HEK293T (cell line): ENCODE measurements around the gene ENHO.

Experiments
- CTCF ChIA-PET: fragments of 350-600 bp; formaldehyde crosslinking; extraction: SDS; loops from one replicate; lab custom pipeline; 2021; ENCODE audit warnings: antibody characterized with exemption, inconsistent platforms; lab: Yijun Ruan, JAX
- POLR2A ChIA-PET: fragments of 350-600 bp; formaldehyde crosslinking; extraction: SDS; loops from one replicate; lab custom pipeline; 2020; ENCODE audit warnings: antibody characterized with exemption, inconsistent platforms; lab: Yijun Ruan, JAX
- DNase-seq: peaks from one replicate; pipeline ENCODE4 v3.0.0; 2012; ENCODE audit warnings: mixed read lengths; ENCODE audit errors: extremely low spot score
- ARNT ChIP-seq: fragments of 450-650 bp; IDR thresholded peaks from 2 replicates; pipeline ENCODE4 v1.6.1; 2017; ENCODE audit warnings: mild to moderate bottlenecking
- BHLHE40 ChIP-seq: fragments of 450-650 bp; IDR thresholded peaks from 2 replicates; pipeline ENCODE4 v1.6.1; 2016; ENCODE audit warnings: mild to moderate bottlenecking, moderate library complexity, borderline replicate concordance
- CTBP1 ChIP-seq: fragments of 450-650 bp; IDR thresholded peaks from 2 replicates; pipeline ENCODE4 v1.6.1; 2016; ENCODE audit warnings: borderline replicate concordance
- ELF4 ChIP-seq: fragments of 450-650 bp; IDR thresholded peaks from 2 replicates; pipeline ENCODE4 v1.6.1; 2017; ENCODE audit warnings: antibody characterized with exemption
- FOXA1 ChIP-seq: fragments of 450-650 bp; IDR thresholded peaks from 2 replicates; pipeline ENCODE4 v1.6.1; 2016; ENCODE audit warnings: mild to moderate bottlenecking
- FOXK2 ChIP-seq: fragments of 450-650 bp; IDR thresholded peaks from 2 replicates; pipeline ENCODE4 v1.6.1; 2016; ENCODE audit warnings: mild to moderate bottlenecking
- FOXM1 ChIP-seq: fragments of 450-650 bp; IDR thresholded peaks from 2 replicates; pipeline ENCODE4 v1.6.1; 2017; ENCODE audit warnings: mild to moderate bottlenecking, borderline replicate concordance
- HDGF ChIP-seq: fragments of 450-650 bp; IDR thresholded peaks from 2 replicates; pipeline ENCODE4 v1.6.1; 2017; ENCODE audit warnings: antibody characterized with exemption, borderline replicate concordance
- L3MBTL2 ChIP-seq: fragments of 450-650 bp; conservative IDR thresholded peaks from 2 replicates; pipeline ENCODE4 v1.6.1; 2016; ENCODE audit warnings: mild to moderate bottlenecking
- LEF1 ChIP-seq: fragments of 450-650 bp; IDR thresholded peaks from 2 replicates; pipeline ENCODE4 v1.6.1; 2017; ENCODE audit warnings: mild to moderate bottlenecking, borderline replicate concordance
- NFRKB ChIP-seq: fragments of 450-650 bp; IDR thresholded peaks from 2 replicates; pipeline ENCODE4 v1.6.1; 2016; ENCODE audit warnings: mild to moderate bottlenecking, moderate library complexity
- PKNOX1 ChIP-seq: fragments of 450-650 bp; IDR thresholded peaks from 2 replicates; pipeline ENCODE4 v1.6.1; 2016
- SP1 ChIP-seq: fragments of 450-650 bp; IDR thresholded peaks from 2 replicates; pipeline ENCODE4 v1.6.1; 2017
- SUZ12 ChIP-seq: fragments of 450-650 bp; IDR thresholded peaks from 2 replicates; pipeline ENCODE4 v1.6.1; 2016; ENCODE audit warnings: mild to moderate bottlenecking
- TARDBP ChIP-seq: fragments of 450-650 bp; IDR thresholded peaks from 2 replicates; pipeline ENCODE4 v1.6.1; 2016
- ZNF384 ChIP-seq: fragments of 450-650 bp; IDR thresholded peaks from 2 replicates; pipeline ENCODE4 v1.6.1; 2016

ENHO gene

DNA sequence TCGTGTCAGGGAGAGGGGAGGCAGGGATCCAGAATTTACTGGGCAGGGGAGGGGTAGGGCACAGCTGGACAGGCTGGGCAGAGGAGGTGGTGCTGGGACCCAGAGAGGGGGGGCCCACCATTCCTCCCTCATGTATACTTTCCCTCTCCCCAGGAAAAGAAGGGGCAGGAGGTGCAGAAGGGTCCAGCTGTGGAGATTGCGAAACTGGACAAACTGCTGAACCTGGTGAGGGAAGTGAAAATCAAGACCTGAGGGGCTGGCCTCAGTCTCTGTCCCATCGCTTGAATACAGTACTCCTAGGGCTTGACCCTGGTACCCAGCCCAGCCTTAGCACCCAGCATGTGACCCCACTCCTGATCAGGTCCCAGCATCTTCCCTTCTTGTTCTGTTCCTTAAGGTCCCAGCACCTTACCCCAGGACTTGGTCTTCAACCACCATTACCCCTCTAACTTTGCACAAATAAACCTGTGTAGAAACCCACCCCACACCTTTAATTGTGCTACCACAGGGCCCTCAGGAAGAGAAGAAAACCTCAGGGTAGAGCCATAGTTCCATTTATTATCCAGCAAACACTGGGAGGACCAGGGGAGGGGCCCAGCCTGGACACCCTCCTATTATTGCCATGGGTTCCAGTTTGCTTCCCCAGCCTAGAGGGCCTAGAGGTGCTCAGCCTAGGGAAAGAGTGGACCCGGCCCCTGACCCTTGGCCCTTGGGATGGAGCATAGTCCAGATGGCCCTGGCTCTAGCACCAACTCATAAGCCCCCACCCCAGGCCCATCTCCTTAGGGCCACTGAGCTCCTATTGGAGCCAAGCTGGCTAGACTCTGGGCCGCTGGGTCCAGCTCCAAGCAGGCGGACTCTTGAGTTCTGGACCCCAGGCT is 2.0 kb downstream of the ENHO start:
- DNase-seq: no peak
- TF ChIP-seq ZNF384 (no peak), CTBP1 (no peak), SP1 (no peak), NFRKB (no peak), LEF1 (no peak), SUZ12 (no peak), FOXM1 (no peak), L3MBTL2 (no peak), TARDBP (no peak), ARNT (no peak), FOXK2 (no peak), ELF4 (no peak), HDGF (no peak)
- POLR2A ChIA-PET: no interaction called here
- CTCF ChIA-PET: interaction anchor here (0.7 kb wide), 1 partner anchor 13 kb away, joined by 3 read pairs; no protein-coding TSS in a partner anchor

GRCh38 chr9:34520096-34520495 is 2.7 kb downstream of the ENHO start:
- no peak for DNase-seq
- CTCF ChIA-PET: interaction anchor here (1.2 kb wide), 1 partner anchor 28 kb away, joined by 6 read pairs; no protein-coding TSS in a partner anchor
- POLR2A ChIA-PET: no interaction called here
- no peak for TF ChIP-seq ARNT
- no peak for TF ChIP-seq TARDBP
- no peak for TF ChIP-seq HDGF
- no peak for TF ChIP-seq NFRKB
- no peak for TF ChIP-seq SP1
- TF ChIP-seq LEF1: no peak
- TF ChIP-seq ELF4: no peak
- no peak for TF ChIP-seq SUZ12

- ChIA-PET CTCF (interaction anchor here (1.2 kb wide), 1 partner anchor 28 kb away, joined by 6 read pairs; no protein-coding TSS in a partner anchor), POLR2A (no interaction called here)
- no peak for TF ChIP-seq ZNF384
- TF ChIP-seq ARNT: no peak
- TF ChIP-seq SUZ12: no peak
- no peak for TF ChIP-seq SP1
- no peak for TF ChIP-seq HDGF
- TF ChIP-seq L3MBTL2: no peak
- TF ChIP-seq FOXA1: no peak
- no peak for TF ChIP-seq FOXM1
- no peak for TF ChIP-seq LEF1
- no peak for DNase-seq
Measured at GRCh38 chr9:34519321-34520020, 3.3 kb downstream of the ENHO start.

DNA sequence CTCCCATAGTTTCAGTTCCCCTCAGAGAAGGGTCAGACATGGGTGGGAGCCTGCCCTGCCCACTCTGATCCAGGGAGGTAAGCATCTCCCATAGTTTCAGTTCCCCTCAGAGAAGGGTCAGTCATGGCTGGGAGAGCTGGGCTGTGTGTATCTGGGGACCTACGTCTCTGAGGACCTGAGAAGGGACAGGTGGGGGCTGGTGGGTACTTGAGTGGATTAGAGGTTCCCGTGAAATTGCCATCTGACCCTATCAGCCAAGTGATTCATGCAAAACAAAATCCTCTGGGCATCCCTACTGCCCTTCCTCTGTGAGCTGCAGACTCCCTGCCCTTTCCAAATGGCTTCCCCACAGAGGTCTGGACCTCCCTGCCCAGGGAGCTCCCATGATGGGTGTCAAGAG is 3.9 kb downstream of the ENHO start:
- no peak for DNase-seq
- CTCF ChIA-PET: interaction anchor here (1.2 kb wide), 1 partner anchor 29 kb away, joined by 6 read pairs; no protein-coding TSS in a partner anchor
- POLR2A ChIA-PET: no interaction called here
- TF ChIP-seq FOXK2 (no peak), SUZ12 (no peak), CTBP1 (no peak)

- POLR2A ChIA-PET: no interaction called here
- TF ChIP-seq L3MBTL2 (no peak), FOXM1 (no peak), NFRKB (no peak)
- CTCF ChIA-PET: no interaction called here
- DNase-seq: no peak
Measured at GRCh38 chr9:34518110-34518616, 4.6 kb downstream of the ENHO start.

GRCh38 chr9:34517185-34517584 is 5.6 kb downstream of the ENHO start:
- DNase-seq: no peak
- CTCF ChIA-PET: no interaction called here
- POLR2A ChIA-PET: no interaction called here
- TF ChIP-seq HDGF (no peak), CTBP1 (no peak), TARDBP (no peak), SP1 (no peak), ARNT (no peak), BHLHE40 (no peak), ZNF384 (no peak), PKNOX1 (no peak), LEF1 (no peak), FOXA1 (no peak), FOXM1 (no peak), L3MBTL2 (no peak), SUZ12 (no peak), FOXK2 (no peak), ELF4 (no peak), NFRKB (no peak)

- DNase-seq: no peak
- CTCF ChIA-PET: no interaction called here
- TF ChIP-seq LEF1 (no peak), ARNT (no peak), SP1 (no peak), NFRKB (no peak), HDGF (no peak), ZNF384 (no peak), SUZ12 (no peak), BHLHE40 (no peak), FOXK2 (no peak), FOXM1 (no peak), PKNOX1 (no peak), FOXA1 (no peak), TARDBP (no peak), CTBP1 (no peak), L3MBTL2 (no peak), ELF4 (no peak)
- POLR2A ChIA-PET: no interaction called here
Measured at GRCh38 chr9:34515959-34516358, 6.8 kb downstream of the ENHO start.
